Middle frontal gyrus (tissue), 1 donor: ENCODE measurements around the gene DNAH17.
A peak's percentile ranks its signal among the peaks of the same experiment; 100 is the strongest.

Source experiments
- DNase-seq: peaks from one replicate; pipeline ENCODE4 v3.0.0-alpha.2; 2015; ENCODE audit warnings: low spot score; ENCODE audit errors: extremely low spot score

The DNAH17 gene

GRCh38 chr17:78398390-78398789, 178.8 kb downstream of the DNAH17 start:
- DNase-seq = no peak

DNA sequence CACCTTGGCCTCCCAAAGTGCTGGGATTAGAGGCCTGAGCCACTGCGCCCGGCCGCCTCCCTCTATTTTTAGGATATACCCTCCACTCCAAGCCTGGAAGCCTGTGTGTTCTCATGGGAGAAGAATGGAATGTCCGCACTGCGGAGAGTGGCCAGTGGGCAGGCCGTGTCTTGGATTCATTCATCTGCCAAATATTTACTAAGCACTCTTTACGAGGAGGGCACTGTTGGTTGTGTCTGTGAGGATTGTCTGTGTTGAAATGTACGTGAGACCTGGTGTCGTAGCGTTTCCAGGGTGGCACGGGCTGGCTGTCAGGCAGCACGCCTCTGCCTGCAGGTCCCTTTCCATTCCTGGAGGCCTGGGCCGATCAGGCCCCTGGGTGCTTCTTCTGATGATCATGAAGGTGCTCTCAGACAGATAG, 179.5 kb downstream of the DNAH17 start:
- no peak for DNase-seq

DNA sequence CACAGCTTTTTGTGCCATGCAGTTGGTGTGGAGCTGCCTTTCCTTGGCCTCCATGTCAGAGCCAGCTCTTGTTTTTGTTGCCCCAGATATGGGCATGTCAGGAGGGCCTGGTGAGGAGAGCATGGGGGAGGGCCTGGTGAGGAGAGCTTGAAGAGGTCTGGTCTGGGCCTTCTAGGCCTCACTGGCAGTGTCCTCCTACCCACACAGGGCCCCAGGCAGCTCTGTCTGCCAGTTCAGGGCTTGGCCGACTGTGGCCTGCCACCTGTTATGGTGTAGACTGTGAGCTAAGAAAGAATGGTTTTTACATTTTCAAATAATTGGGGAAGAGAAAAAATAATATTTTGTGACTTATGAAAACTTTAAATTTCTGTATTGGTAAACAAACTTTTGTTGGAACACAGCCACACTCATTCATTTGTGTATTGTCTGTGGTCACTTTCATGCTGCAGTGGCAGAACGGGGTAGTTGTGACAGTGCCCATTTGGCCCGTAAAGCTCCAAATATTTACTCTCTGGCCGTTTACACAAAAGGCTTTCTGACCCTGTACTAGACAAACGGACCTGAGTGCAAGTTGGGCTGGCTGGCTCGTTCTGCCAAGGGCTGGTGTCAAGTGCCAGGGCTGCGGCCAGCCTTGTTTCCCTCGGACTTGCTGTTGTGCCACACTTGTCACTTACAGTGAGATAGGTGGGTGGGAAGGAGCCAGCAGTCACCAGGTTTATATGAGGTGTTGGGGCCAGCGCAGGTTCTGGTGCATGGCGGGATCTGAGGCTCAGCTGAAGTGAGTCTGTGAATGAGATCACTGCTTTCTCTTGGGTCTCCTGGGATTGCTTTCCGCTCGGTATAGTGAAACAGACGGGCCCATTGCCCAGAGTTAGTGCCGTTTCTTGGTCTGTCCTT, 180.5 kb downstream of the DNAH17 start:
- no peak for DNase-seq

- no peak for DNase-seq
Measured at GRCh38 chr17:78395155-78395554, 182.0 kb downstream of the DNAH17 start.

DNA sequence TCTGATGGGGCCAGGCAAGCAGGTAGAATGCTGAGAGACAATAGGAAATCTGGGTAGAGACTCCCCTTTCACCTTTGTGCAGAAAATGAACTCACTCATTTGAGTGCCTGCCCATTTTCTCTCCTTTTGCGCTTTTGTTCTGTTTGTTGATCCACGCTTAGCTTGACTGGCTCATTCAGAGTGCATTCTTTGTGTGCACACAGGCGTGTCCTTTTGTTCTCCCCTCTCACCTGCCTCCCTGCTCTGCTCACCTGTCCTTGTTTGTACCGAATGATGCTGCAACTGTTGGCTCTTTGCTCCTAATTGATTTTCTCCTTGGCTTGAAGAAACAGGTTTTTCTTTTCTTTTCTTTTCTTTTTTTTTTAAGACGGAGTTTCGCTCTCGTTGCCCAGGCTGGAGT, 183.0 kb downstream of the DNAH17 start:
- no peak for DNase-seq

DNA sequence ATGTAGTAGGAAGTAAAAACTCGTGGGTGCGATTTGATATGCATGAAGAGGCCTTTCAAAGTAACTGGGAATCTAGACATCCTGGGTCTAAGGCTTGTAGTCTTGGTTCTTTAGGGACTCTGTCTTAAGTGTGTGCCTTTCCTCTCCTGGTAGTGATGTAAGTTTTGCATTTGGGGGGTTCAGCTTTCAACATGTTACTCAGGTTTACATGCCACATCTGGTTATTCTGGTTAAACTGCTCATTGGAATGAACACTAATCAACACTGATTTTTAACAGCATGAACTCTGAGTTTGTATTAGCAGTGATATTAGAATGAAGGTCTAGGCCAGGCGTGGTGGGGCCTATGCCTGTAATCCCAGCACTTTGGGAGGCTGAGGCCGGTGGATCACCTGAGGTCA, 183.6 kb downstream of the DNAH17 start:
- DNase-seq = no peak

GRCh38 chr17:78392295-78392694, 184.9 kb downstream of the DNAH17 start:
- no peak for DNase-seq

DNA sequence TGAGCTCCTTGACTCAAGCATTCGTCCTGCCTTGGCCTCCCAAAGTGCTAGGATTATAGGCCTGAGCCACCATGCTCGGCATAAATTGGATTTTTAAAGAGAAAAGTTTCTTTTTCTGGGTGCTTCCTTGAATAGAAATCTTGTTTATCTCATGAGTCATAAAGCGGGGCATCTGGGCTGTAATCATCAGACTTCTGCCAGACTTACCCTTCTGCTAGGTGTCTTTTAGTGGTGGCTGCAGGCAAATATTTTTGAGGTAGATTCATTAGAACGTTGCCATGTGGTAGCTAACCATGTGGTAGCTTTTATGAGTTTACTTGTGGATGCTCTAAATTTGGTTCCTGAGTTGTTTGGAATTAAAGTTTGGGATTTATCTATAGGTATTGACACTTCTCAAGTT, 185.4 kb downstream of the DNAH17 start:
- DNase-seq = no peak

- DNase-seq = no peak
Measured at GRCh38 chr17:78391051-78391431, 186.2 kb downstream of the DNAH17 start.

- DNase-seq = no peak
Measured at GRCh38 chr17:78390241-78391050, 186.8 kb downstream of the DNAH17 start.

DNA sequence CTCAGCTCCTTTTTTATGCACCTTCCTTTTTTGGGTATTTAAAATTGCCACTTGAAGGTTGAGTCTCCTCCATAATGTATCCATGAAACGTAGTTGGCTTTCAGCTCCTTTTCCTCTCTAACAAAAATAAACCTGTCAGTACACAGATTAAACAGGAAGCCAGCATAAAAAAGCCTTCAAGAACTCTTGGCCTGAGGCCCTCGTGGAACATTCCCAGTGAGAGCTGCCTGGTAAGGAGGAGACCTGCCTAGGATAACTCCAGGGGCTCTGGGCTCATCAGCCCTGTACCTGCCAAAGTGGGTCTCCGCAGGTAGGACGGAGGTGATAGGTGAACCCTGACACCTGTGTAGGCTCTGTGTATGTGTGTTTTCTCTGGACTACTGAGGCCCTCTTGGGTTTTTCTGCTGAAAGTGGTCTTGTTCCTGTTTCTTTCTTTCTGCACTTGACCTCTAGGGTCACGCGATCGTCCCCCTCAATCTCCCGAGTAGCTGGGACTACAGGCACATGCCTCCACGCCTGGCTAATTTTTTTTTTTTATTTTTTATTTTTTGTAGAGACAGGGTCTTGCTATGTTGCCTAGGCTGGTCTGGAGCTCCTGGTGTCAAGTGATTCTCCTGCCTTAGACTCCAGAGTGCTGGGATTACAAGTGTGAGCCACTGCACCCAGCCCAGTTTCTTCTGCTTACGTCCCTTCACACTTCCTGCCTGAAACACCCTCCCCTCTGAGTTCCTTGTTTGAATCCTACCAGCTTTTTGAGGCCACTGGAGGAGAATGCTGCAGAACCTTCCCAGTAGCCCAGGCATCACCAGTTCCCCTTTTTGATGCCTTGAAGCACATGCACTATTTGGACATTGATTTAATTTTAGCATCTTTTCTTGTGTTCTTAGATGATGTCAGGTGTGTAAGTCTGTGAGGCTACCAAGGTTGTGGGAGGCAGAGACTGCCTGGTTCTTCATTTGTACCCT, 188.9 kb downstream of the DNAH17 start:
- no peak for DNase-seq

DNA sequence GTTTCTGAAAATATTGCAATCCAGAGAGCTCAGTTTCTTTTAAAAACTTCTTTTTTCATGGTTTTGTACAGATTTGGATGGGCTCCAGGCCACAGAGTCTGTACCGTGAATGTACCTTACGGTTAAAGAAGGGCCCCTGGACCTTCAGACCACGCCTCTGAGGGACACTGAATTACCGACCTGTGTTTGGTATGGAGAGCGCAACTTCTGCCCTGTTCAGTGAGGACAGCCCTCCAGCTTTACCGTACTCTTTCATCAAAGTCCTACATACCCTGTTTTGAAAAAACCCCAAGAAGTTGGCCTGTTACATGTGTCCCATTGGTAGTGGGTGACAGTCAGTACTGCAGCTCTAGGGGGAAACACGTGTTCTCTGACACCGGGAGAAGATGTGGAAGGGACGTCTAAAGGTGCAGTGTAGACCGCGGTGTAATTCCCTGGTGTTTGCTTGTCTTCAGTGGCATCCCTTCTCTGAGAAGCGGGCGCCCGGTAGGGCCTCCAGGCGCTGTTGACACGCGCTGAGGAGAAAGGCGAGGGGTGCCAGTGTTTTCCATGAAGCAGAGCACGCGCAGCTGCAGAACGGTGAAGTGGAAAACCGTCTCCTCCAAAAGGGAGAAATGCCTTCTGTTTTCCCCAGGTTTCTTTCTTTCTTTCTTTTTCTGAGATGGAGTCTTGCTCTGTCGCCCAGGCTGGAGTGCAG, 192.6 kb downstream of the DNAH17 start:
- DNase-seq = no peak

- DNase-seq = no peak
Measured at GRCh38 chr17:78383725-78384471, 193.3 kb downstream of the DNAH17 start.

GRCh38 chr17:78381601-78382232, 195.5 kb downstream of the DNAH17 start:
- no peak for DNase-seq

- DNase-seq = no peak
Measured at GRCh38 chr17:78380370-78380769, 196.8 kb downstream of the DNAH17 start.

DNA sequence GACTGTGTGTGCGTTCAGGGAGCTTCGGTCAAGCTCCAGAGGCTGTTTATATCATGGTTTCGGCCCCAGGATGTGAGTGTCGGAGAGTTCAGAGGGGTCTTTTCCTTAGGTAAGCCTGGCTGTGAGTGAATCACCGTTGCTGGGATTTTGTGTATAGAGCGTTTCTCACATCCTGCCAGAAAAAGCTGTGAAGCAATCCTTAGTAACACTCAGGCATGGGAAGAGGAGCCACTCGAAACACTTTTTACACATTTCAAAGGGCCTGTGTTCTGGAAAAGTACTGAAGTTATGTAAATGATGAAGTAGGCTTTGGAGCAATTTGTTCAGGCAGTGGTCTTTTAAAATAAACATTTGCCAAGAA, 198.1 kb downstream of the DNAH17 start:
- no peak for DNase-seq

- peak; percentile 72 for DNase-seq
Measured at GRCh38 chr17:78378225-78379130, 198.7 kb downstream of the DNAH17 start, which contains the start of gene PGS1. Gene PGS1 (plus strand): TSS chr17:78378649. CDS start chr17:78378666, 17 bp downstream.

GRCh38 chr17:78377858-78378224, 199.4 kb downstream of the DNAH17 start:
- DNase-seq = no peak
